B cell (primary cell): ENCODE data around the gene CTAGE4. TPM values are rescaled to one million over a fixed set of nuclear protein-coding genes. Genes with fewer than 3 reads are reported as not detected.

Source experiments
- ATAC-seq: fragments of 200-7000 bp; cut with Tn5 transposase; one replicate; pipeline ENCODE4 v1.10.0; 2021; ENCODE audit warnings: low read depth, mild to moderate bottlenecking, moderate number of reproducible peaks, moderate library complexity
- CTCF ChIA-PET: fragments of 350-600 bp; sonication (Branson Sonifier 250); formaldehyde crosslinking; loops from one replicate; lab custom pipeline; 2021; ENCODE audit warnings: antibody characterized with exemption, inconsistent platforms; lab: Charles Lee
- POLR2A ChIA-PET: fragments of 350-600 bp; sonication (Branson Sonifier 250); formaldehyde crosslinking; loops from one replicate; lab custom pipeline; 2021; ENCODE audit warnings: antibody characterized with exemption; lab: Charles Lee
- DNase-seq: peaks from one replicate; pipeline ENCODE4 v3.0.0; 2013
- H2AFZ ChIP-seq: 2 replicates; pipeline ENCODE4 v1.6.1; 2012; ENCODE audit warnings: mild to moderate bottlenecking, low read depth, low read length; ENCODE audit not compliant: insufficient read depth, poor library complexity, severe bottlenecking
- H3K27ac ChIP-seq, 2 donors: 1 replicate in 1 of 2; 2 replicates in 1 of 2; pipeline ENCODE4 v1.5.1; 2012 to 2013; ENCODE audit warnings: low read length in 2 of 2, mild to moderate bottlenecking in 2 of 2, moderate library complexity in 1 of 2
- H3K27me3 ChIP-seq, 4 experiments: fragments of 200-600 bp in 1 of 4; sonication (generic) in 1 of 4; replicated peaks in 1 of 4; 1 replicate in 2 of 4; 2 replicates in 2 of 4; pipeline versions ENCODE4 v1.6.1 to v1.7.0; 2013 to 2016; ENCODE audit warnings: low read length in 3 of 4, mild to moderate bottlenecking in 2 of 4, mixed read lengths in 1 of 4, moderate library complexity in 1 of 4; ENCODE audit not compliant: insufficient read depth in 4 of 4, control insufficient read depth in 3 of 4; ENCODE audit errors: control extremely low read depth in 1 of 4
- H3K36me3 ChIP-seq, 2 experiments: replicated peaks in 1 of 2; 1 replicate in 1 of 2; 2 replicates in 1 of 2; pipeline versions ENCODE4 v1.6.1 to v1.7.1; 2013; ENCODE audit warnings: low read length in 1 of 2; ENCODE audit not compliant: insufficient read depth in 2 of 2, control insufficient read depth in 1 of 2; ENCODE audit errors: control extremely low read depth in 1 of 2, extremely low read depth in 1 of 2
- H3K4me1 ChIP-seq, 2 donors: fragments of 200-600 bp in 1 of 2; sonication (generic) in 1 of 2; 1 replicate in 1 of 2; 2 replicates in 1 of 2; pipeline versions ENCODE4 v1.5.1 to v1.6.1; 2013 to 2017; ENCODE audit warnings: low read length in 2 of 2; ENCODE audit not compliant: control insufficient read depth in 2 of 2, insufficient read depth in 2 of 2
- H3K4me2 ChIP-seq: replicated peaks from 2 replicates; pipeline ENCODE3; 2012; ENCODE audit warnings: mild to moderate bottlenecking, low read depth, low read length; ENCODE audit not compliant: poor library complexity, severe bottlenecking
- H3K4me3 ChIP-seq, 5 experiments: fragments of 200-600 bp in 1 of 5; sonication (generic) in 1 of 5; 1 replicate in 3 of 5; 2 replicates in 2 of 5; pipeline versions ENCODE4 v1.5.1 to v1.7.0; 2011 to 2016; ENCODE audit warnings: low read length in 4 of 5, mild to moderate bottlenecking in 4 of 5, low read depth in 2 of 5, control low read depth in 1 of 5, moderate library complexity in 1 of 5; ENCODE audit not compliant: insufficient read depth in 1 of 5; ENCODE audit errors: control extremely low read depth in 1 of 5, extremely low read depth in 1 of 5
- H3K79me2 ChIP-seq: fragments of 200-600 bp; sonication (generic); one replicate; pipeline ENCODE4 v1.6.0; 2016; ENCODE audit warnings: low read length; ENCODE audit not compliant: control insufficient read depth, insufficient read depth
- H3K9ac ChIP-seq: fragments of 200-600 bp; sonication (generic); 2 replicates; pipeline ENCODE4 v1.6.1; 2017; ENCODE audit warnings: mild to moderate bottlenecking, low read length, moderate library complexity
- H3K9me3 ChIP-seq, 3 donors: one replicate each; pipeline versions ENCODE4 v1.6.1 to v1.7.1; 2013; ENCODE audit warnings: low read length in 2 of 3; ENCODE audit not compliant: control insufficient read depth in 2 of 3, insufficient read depth in 1 of 3; ENCODE audit errors: control extremely low read depth in 1 of 3
- H4K20me1 ChIP-seq: 2 replicates; pipeline ENCODE4 v1.6.0; 2012; ENCODE audit warnings: mild to moderate bottlenecking, low read length; ENCODE audit not compliant: insufficient read depth, control insufficient read depth, poor library complexity, severe bottlenecking
- H3K27ac Mint-ChIP-seq: one replicate; pipeline ENCODE4 v1.8.0; 2021; ENCODE audit warnings: mixed read lengths
- H3K27me3 Mint-ChIP-seq: one replicate; pipeline ENCODE4 v1.8.0; 2021; ENCODE audit warnings: mixed read lengths
- H3K4me1 Mint-ChIP-seq: one replicate; pipeline ENCODE4 v1.8.0; 2021; ENCODE audit warnings: mixed read lengths
- H3K4me3 Mint-ChIP-seq: one replicate; pipeline ENCODE4 v1.8.0; 2021; ENCODE audit warnings: mixed read lengths
- H3K9me3 Mint-ChIP-seq: one replicate; pipeline ENCODE4 v1.8.0; 2022; ENCODE audit warnings: mixed read lengths; ENCODE audit not compliant: insufficient read depth
- EZH2 ChIP-seq: IDR thresholded peaks from 2 replicates; pipeline ENCODE4 v1.6.1; 2012; ENCODE audit warnings: borderline replicate concordance, low read depth, mild to moderate bottlenecking, moderate library complexity, low read length; ENCODE audit not compliant: insufficient read depth, poor library complexity, severe bottlenecking
- WGBS: methylation state at CpG from one replicate; pipeline ENCODE4 v1.1.5; 2013; ENCODE audit warnings: missing lambda C conversion rate; ENCODE audit not compliant: insufficient coverage; 5-methylcytosine and 5-hydroxymethylcytosine counted together
- intact Hi-C: fragments of 100-400 bp; cut with micrococcal nuclease; formaldehyde crosslinking; loops from one replicate; pipeline ENCODE4 v1.10.0; 2022
- polyA plus RNA-seq: library from polyadenylated mRNA; depleted of rRNA; stranded (reverse); fragments of >200 nt; gene quantifications from 2 replicates; pipeline ENCODE4 v1.2.3, GENCODE V29; 2012
- total RNA-seq, 2 donors: library from RNA; stranded (reverse); fragments of 120-200 nt in 1 of 2; gene quantifications; 1 replicate in 1 of 2; 2 replicates in 1 of 2; pipeline versions ENCODE4 v1.2.3 to v1.2.4, GENCODE V29; 2013 to 2022
- TF ChIP-seq, protein P1 (sequence below): fragments of 200-600 bp; IDR thresholded peaks from one replicate; pipeline ENCODE4 v1.8.0; 2022; ENCODE audit warnings: antibody characterized with exemption, mild to moderate bottlenecking

CTAGE4 gene
- total and polyA plus RNA-seq, 2 donors (not counting 1 experiment from before 2014, with no cell fraction given) = 0.12 TPM; not detected in 1

DNA sequence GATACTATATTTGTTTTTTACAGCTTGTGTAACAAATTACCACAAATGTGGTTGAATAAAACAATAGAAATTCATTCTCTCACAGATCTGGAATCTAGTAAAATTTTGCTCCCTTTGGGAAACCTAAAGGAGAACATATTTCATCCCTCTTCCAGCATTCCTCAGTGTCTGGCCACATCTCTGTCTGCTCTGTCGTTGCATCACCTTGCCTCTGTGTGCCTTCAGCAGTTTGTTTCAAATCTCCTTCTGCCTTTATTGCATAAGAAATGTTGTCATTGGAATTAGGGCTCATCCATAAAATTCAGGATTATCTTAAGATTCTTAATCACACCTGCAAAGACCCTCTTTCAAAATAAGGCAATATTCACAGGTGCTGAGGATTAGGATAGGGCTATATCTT is 45.8 kb upstream of the CTAGE4 start:
- Mint-ChIP-seq H3K27ac (no peak overlapping the region), H3K27me3 (peaks cover 10% of the 10 kb centered on the region), H3K4me1 (no peaks in the 10 kb centered on the region), H3K4me3 (no peak overlapping the region), H3K9me3 (no peaks in the 10 kb centered on the region)
- Histone ChIP-seq H4K20me1 (no peaks in the 10 kb centered on the region), H3K4me3 (no peak overlapping the region), H3K4me2 (no peak overlapping the region), H3K27ac (no peak overlapping the region), H2AFZ (no peak overlapping the region), H3K27me3 (peaks cover 0 to 2% (median 0%) of the 10 kb centered on the region in 4 experiments), H3K4me1 (no peaks in the 10 kb centered on the region), H3K79me2 (no peaks in the 10 kb centered on the region), H3K9me3 (no peaks in the 10 kb centered on the region), H3K9ac (no peak overlapping the region), H3K36me3 (no peaks in the 10 kb centered on the region)
- TF ChIP-seq, protein P1, sequence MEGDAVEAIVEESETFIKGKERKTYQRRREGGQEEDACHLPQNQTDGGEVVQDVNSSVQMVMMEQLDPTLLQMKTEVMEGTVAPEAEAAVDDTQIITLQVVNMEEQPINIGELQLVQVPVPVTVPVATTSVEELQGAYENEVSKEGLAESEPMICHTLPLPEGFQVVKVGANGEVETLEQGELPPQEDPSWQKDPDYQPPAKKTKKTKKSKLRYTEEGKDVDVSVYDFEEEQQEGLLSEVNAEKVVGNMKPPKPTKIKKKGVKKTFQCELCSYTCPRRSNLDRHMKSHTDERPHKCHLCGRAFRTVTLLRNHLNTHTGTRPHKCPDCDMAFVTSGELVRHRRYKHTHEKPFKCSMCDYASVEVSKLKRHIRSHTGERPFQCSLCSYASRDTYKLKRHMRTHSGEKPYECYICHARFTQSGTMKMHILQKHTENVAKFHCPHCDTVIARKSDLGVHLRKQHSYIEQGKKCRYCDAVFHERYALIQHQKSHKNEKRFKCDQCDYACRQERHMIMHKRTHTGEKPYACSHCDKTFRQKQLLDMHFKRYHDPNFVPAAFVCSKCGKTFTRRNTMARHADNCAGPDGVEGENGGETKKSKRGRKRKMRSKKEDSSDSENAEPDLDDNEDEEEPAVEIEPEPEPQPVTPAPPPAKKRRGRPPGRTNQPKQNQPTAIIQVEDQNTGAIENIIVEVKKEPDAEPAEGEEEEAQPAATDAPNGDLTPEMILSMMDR = no peak
- TF ChIP-seq EZH2 = no peak
- DNase-seq (no peak), ATAC-seq (no peak)
- no CpG with 5 or more reads among the region's 1 CpG for WGBS
- ChIA-PET POLR2A (no interaction called here), CTCF (interaction anchor here (0.9 kb wide), 1 partner anchor 9 kb away, joined by 3 read pairs; no protein-coding TSS in a partner anchor)
- intact Hi-C loops = no loop called here

GRCh38 chr7:144142187-144142586 is 41.1 kb upstream of the CTAGE4 start:
- Histone ChIP-seq H3K9me3 (peaks cover 0 to 9% (median 4%) of the 10 kb centered on the region in 3 donors), H4K20me1 (no peaks in the 10 kb centered on the region), H3K4me3 (no peak overlapping the region), H3K27me3 (peaks cover 0 to 2% (median 0%) of the 10 kb centered on the region in 4 experiments), H3K4me1 (no peaks in the 10 kb centered on the region), H3K36me3 (no peaks in the 10 kb centered on the region), H3K27ac (no peak overlapping the region), H2AFZ (no peak overlapping the region), H3K79me2 (no peaks in the 10 kb centered on the region), H3K4me2 (no peak overlapping the region), H3K9ac (no peak overlapping the region)
- no peak for ATAC-seq
- no peak overlapping the region for H3K4me3 Mint-ChIP-seq
- peaks cover 8% of the 10 kb centered on the region for H3K27me3 Mint-ChIP-seq
- H3K9me3 Mint-ChIP-seq = peaks cover 2% of the 10 kb centered on the region
- ChIA-PET CTCF (interaction anchor here (1.4 kb wide), 1 partner anchor 14 kb away, joined by 4 read pairs; no protein-coding TSS in a partner anchor), POLR2A (no interaction called here)
- H3K27ac Mint-ChIP-seq = no peak overlapping the region
- TF ChIP-seq, protein P1 = no peak
- no peak for TF ChIP-seq EZH2
- H3K4me1 Mint-ChIP-seq = no peaks in the 10 kb centered on the region
- intact Hi-C loops = no loop called here
- DNase-seq = no peak
- WGBS = 92% methylated on average over 2 of the region's 3 CpGs
